22Rv1 (cell line): ENCODE data around the gene CD247.

Experiments
- CTCF ChIP-seq: fragments of 450-650 bp; IDR thresholded peaks from 2 replicates; pipeline ENCODE4 v1.5.1; 2017; ENCODE audit warnings: mild to moderate bottlenecking
- ZFX ChIP-seq: fragments of 450-650 bp; IDR thresholded peaks from 2 replicates; pipeline ENCODE4 v1.6.1; 2017; ENCODE audit warnings: antibody characterized with exemption, borderline replicate concordance

GRCh38 chr1:167465743-167466142 lies 52.6 kb downstream of the CD247 start:
- TF ChIP-seq CTCF (no peak), ZFX (no peak)
